Osteocyte (in vitro differentiated cells): ENCODE data around the gene SMAD3. TPM values are rescaled to one million over a fixed set of nuclear protein-coding genes. Genes with fewer than 3 reads are reported as not detected.

Experiments
- DNase-seq: peaks from one replicate; pipeline ENCODE4 v3.0.0; 2021; ENCODE audit warnings: mixed read lengths; ENCODE audit not compliant: unreplicated experiment; ENCODE audit errors: extremely low spot score
- H3K27ac Mint-ChIP-seq: one replicate; pipeline ENCODE4 v1.8.0; 2021; ENCODE audit warnings: mild to moderate bottlenecking, mixed read lengths; ENCODE audit not compliant: unreplicated experiment
- H3K27me3 Mint-ChIP-seq: one replicate; pipeline ENCODE4 v1.8.0; 2021; ENCODE audit warnings: mixed read lengths; ENCODE audit not compliant: unreplicated experiment
- H3K36me3 Mint-ChIP-seq: one replicate; pipeline ENCODE4 v1.8.0; 2021; ENCODE audit warnings: mixed read lengths; ENCODE audit not compliant: unreplicated experiment
- H3K4me1 Mint-ChIP-seq: one replicate; pipeline ENCODE4 v1.8.0; 2021; ENCODE audit warnings: mixed read lengths; ENCODE audit not compliant: unreplicated experiment
- H3K4me3 Mint-ChIP-seq: one replicate; pipeline ENCODE4 v1.8.0; 2021; ENCODE audit warnings: mild to moderate bottlenecking, moderate library complexity, mixed read lengths; ENCODE audit not compliant: unreplicated experiment
- H3K9me3 Mint-ChIP-seq: one replicate; pipeline ENCODE4 v1.8.0; 2021; ENCODE audit warnings: mixed read lengths; ENCODE audit not compliant: unreplicated experiment
- total RNA-seq: library from RNA; stranded (reverse); gene quantifications from 2 replicates; pipeline ENCODE4 v1.2.1, GENCODE V29; 2021
- TF ChIP-seq, protein P1 (sequence below): fragments of 200-600 bp; sonication (generic); IDR thresholded peaks from 2 replicates; pipeline ENCODE4 v1.5.0; 2021; ENCODE audit warnings: antibody characterized with exemption, mild to moderate bottlenecking, moderate library complexity

SMAD3 gene
- total RNA-seq, 1 donor from 2014 or later: 39.7 TPM

DNA sequence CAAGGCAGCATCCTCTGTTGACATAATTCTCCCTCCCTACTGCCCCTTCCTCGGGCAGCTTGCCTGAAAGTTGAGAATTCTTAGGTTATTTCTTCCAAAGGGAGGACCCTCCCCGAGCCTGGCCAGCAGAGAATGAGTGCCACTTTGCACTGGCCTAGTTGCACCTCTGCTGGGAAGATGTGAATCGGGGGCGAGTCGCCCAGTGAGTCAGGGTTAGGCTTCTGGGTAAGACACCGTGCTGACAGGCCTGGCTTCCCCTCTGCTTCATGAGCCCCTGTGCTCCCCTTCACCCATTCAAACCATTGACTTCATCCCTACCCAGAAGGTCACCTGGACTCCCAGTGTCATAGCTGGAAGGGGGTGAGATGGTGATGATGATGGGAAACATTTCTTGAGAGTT, 106.8 kb downstream of the SMAD3 start:
- Mint-ChIP-seq H3K27me3 (no peaks in the 10 kb centered on the region), H3K4me3 (no peak overlapping the region), H3K36me3 (peaks cover 62% of the 10 kb centered on the region), H3K4me1 (peaks cover 53% of the 10 kb centered on the region), H3K9me3 (no peaks in the 10 kb centered on the region), H3K27ac (no peak overlapping the region)
- DNase-seq: no peak
- TF ChIP-seq, protein P1, sequence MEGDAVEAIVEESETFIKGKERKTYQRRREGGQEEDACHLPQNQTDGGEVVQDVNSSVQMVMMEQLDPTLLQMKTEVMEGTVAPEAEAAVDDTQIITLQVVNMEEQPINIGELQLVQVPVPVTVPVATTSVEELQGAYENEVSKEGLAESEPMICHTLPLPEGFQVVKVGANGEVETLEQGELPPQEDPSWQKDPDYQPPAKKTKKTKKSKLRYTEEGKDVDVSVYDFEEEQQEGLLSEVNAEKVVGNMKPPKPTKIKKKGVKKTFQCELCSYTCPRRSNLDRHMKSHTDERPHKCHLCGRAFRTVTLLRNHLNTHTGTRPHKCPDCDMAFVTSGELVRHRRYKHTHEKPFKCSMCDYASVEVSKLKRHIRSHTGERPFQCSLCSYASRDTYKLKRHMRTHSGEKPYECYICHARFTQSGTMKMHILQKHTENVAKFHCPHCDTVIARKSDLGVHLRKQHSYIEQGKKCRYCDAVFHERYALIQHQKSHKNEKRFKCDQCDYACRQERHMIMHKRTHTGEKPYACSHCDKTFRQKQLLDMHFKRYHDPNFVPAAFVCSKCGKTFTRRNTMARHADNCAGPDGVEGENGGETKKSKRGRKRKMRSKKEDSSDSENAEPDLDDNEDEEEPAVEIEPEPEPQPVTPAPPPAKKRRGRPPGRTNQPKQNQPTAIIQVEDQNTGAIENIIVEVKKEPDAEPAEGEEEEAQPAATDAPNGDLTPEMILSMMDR: no peak

DNA sequence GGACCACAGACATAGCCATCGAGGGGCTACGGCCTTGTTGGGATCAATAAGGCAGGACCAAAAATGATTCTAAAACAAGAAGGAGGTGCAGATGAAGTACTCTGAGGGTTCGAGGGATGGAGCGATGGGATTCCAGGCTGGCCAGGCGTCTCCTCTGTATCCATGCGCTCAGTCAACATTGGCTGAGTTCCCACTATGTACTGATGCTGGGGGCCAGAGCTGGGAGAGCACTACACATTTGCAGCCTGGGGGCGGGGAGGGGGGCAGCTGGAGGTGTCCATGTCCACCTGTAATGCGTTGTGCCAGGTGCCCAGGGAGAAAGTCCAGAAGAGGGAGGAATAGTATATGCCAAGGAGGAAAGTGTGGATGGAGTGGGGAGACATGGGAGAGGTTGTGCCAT, 107.6 kb downstream of the SMAD3 start:
- no peak for DNase-seq
- TF ChIP-seq, protein P1: no peak
- no peaks in the 10 kb centered on the region for H3K27me3 Mint-ChIP-seq
- H3K4me3 Mint-ChIP-seq: no peak overlapping the region
- peaks cover 61% of the 10 kb centered on the region for H3K36me3 Mint-ChIP-seq
- H3K9me3 Mint-ChIP-seq: no peaks in the 10 kb centered on the region
- H3K4me1 Mint-ChIP-seq: peaks cover 55% of the 10 kb centered on the region
- no peak overlapping the region for H3K27ac Mint-ChIP-seq

DNA sequence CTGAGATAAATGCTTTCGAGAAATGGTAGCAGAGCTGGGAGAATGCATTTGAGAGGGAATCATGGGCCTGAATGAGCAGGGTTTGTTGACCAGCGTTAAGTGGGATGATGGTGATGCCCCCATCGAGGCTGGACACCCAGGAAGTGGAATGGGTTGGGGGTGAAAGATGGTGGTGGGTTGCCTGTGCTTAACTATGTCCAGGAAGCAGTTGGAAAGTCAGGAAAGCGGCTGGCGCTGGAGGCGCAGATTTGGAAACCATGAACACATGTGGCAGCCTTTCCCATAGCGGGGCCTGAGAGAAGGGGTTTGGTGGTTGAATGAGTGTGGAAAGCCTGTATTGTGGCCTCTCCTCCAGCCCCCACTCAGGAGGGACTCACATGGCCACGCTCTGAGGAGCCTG, 108.4 kb downstream of the SMAD3 start:
- H3K4me1 Mint-ChIP-seq: peaks cover 55% of the 10 kb centered on the region
- H3K27me3 Mint-ChIP-seq: no peaks in the 10 kb centered on the region
- H3K27ac Mint-ChIP-seq: no peak overlapping the region
- DNase-seq: no peak
- H3K36me3 Mint-ChIP-seq: peaks cover 53% of the 10 kb centered on the region
- no peak overlapping the region for H3K4me3 Mint-ChIP-seq
- no peaks in the 10 kb centered on the region for H3K9me3 Mint-ChIP-seq
- TF ChIP-seq, protein P1: no peak

DNA sequence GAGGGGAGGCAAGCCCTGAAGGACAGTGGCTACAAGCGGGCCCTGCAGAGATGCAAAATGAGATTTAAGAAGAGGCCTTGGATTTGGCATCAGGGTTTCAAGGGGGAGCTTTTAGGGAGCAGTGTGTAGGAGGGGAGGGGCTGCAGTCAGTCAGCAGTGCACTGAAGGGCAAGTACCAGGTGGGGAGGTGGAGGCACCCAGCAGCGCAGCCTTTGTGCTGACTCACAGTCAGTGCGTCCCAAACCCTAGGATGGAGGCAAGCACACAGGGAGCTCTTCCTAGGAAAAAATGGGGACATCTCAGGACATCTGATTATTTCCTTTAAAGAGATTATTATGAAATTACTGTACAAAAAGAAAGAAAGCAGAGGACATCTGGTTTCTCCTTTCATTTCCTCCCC, 109.0 kb downstream of the SMAD3 start:
- TF ChIP-seq, protein P1: no peak
- DNase-seq: no peak
- Mint-ChIP-seq H3K36me3 (peaks cover 52% of the 10 kb centered on the region), H3K27me3 (no peaks in the 10 kb centered on the region), H3K4me1 (peaks cover 58% of the 10 kb centered on the region), H3K9me3 (no peaks in the 10 kb centered on the region), H3K27ac (no peak overlapping the region), H3K4me3 (no peak overlapping the region)

DNA sequence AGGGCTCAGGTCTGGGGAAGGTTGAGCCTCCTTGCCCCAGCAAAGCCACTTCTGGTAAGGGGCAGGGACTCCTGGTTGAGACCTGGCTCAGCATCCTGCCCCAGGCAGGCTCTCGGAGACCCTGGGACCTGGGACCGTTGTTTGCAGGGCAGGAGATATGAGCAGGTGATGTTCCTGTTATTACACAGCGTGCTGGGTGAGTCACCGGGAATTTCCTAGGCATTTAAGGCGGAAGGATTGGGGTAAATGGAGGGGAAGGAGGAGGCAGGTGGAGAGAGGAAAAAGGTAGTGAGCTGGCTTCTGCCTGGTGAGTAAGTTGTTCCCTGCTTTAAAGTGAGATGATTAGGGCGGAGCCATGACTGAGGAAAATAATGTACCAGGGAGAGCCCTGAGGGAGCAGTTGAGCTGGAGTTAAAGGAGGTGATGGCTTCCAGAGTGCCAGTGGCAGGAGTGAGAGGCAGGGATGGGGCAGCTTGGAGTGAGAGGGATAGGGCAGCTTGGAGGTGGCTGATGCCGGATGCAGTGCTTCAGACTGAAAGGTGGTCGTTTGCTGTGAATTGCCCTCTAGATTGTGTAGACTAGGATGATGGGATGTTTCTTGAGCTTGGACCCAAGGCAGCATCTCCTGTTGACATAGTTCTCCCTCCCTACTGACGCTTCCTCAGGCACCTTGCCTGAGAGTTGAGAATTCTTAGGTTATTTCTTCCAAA, 109.6 kb downstream of the SMAD3 start:
- no peaks in the 10 kb centered on the region for H3K27me3 Mint-ChIP-seq
- TF ChIP-seq, protein P1: no peak
- no peak for DNase-seq
- H3K36me3 Mint-ChIP-seq: peaks cover 54% of the 10 kb centered on the region
- peaks cover 58% of the 10 kb centered on the region for H3K4me1 Mint-ChIP-seq
- H3K9me3 Mint-ChIP-seq: no peaks in the 10 kb centered on the region
- H3K4me3 Mint-ChIP-seq: no peak overlapping the region
- no peak overlapping the region for H3K27ac Mint-ChIP-seq
